Heart right ventricle (tissue), 16 donors: ENCODE results near the gene TMEM170B. TPM values are rescaled to one million over a fixed set of nuclear protein-coding genes. Genes with fewer than 3 reads are reported as not detected.

Experiments
- ATAC-seq, 8 donors: fragments of 200-7000 bp; cut with Tn5 transposase; one replicate each; pipeline ENCODE4 v1.9.1; 2020; ENCODE audit warnings: mild to moderate bottlenecking in 8 of 8, moderate library complexity in 8 of 8, moderate number of reproducible peaks in 1 of 8
- DNase-seq, 2 donors: peaks; one replicate each; pipeline ENCODE4 v3.0.0-alpha.2; 2020
- H3K27ac ChIP-seq, 10 donors: fragments of 200-600 bp; sonication (generic) in 2 of 10; one replicate each; pipeline versions ENCODE4 v1.5.0 to v1.8.0; 2020 to 2022; ENCODE audit warnings: mild to moderate bottlenecking in 3 of 10
- H3K27me3 ChIP-seq, 7 donors: fragments of 200-600 bp; one replicate each; pipeline ENCODE4 v1.8.0; 2021 to 2022; ENCODE audit warnings: mild to moderate bottlenecking in 2 of 7
- H3K36me3 ChIP-seq, 9 donors: fragments of 200-600 bp; sonication (generic) in 1 of 9; one replicate each; pipeline versions ENCODE4 v1.5.0 to v1.8.0; 2020 to 2022; ENCODE audit warnings: mild to moderate bottlenecking in 2 of 9
- H3K4me1 ChIP-seq, 9 donors: fragments of 200-600 bp; sonication (generic) in 1 of 9; one replicate each; pipeline versions ENCODE4 v1.5.0 to v1.8.0; 2020 to 2022; ENCODE audit warnings: mild to moderate bottlenecking in 4 of 9
- H3K4me3 ChIP-seq, 10 donors: fragments of 200-600 bp; sonication (generic) in 2 of 10; one replicate each; pipeline versions ENCODE4 v1.5.0 to v1.8.0; 2020 to 2022; ENCODE audit warnings: mild to moderate bottlenecking in 7 of 10, moderate library complexity in 2 of 10
- H3K9me3 ChIP-seq, 11 donors: fragments of 200-600 bp in 10 of 11; sonication (generic) in 2 of 11; one replicate each; pipeline versions ENCODE4 v1.5.0 to v1.8.0; 2013 to 2022; ENCODE audit warnings: mild to moderate bottlenecking in 2 of 11, control low read depth in 1 of 11, moderate library complexity in 1 of 11
- WGBS, 2 donors: extraction: QIAGEN DNeasy Blood & Tissue Kit; methylation state at CpG; one replicate each; pipeline ENCODE4 v1.1.7; 2013; ENCODE audit warnings: inconsistent platforms in 1 of 2; 5-methylcytosine and 5-hydroxymethylcytosine counted together
- intact Hi-C, 10 donors: fragments of 100-400 bp; cut with DNase I; formaldehyde crosslinking; loops; one replicate each; pipeline versions ENCODE4 v1.11.1 to v1.14.2; 2022
- polyA plus RNA-seq, 2 donors: library from polyadenylated mRNA; stranded (reverse); fragments of 200-250 nt; gene quantifications; one replicate each; pipeline ENCODE4 v1.2.3, GENCODE V29; 2013
- total RNA-seq, 10 donors: library from RNA; stranded (reverse); fragmentation: NEBNext Ultra II Directional in 3 of 10; extraction: Animal tissue kit (Norgen Biotek cat#: 25700) in 3 of 10; gene quantifications; one replicate each; pipeline versions ENCODE4 v1.2.1 to v1.2.4, GENCODE V29; 2021 to 2023
- TF ChIP-seq, protein P1 (sequence below), 9 donors: fragments of 200-600 bp; sonication (generic) in 2 of 9; IDR thresholded peaks; one replicate each; pipeline versions ENCODE4 v1.5.0 to v1.8.0; 2021 to 2022; ENCODE audit warnings: antibody characterized with exemption in 9 of 9, mild to moderate bottlenecking in 5 of 9, moderate library complexity in 1 of 9
- donor health status: Arrhythmogenic right ventricular cardiomyopathy.
- donor health status: ischemic (EF 13 %, LVEDD 7.1; RV severe dilation, severe dysfunction).
- donor health status: healthy with polysubstance abuse.
- donor health status: DM: no; HTN: yes; CAD: no.
- donor health status: DM: no; HTN: no; CAD: no.
- donor health status: ischemic (EF 25% LVEDD 6.9; RV normal size, moderate dysfunction).
- donor health status: ischemic (EF 25% LVEDD 5.7; RV mildly dilated, moderate dysfunction).
- donor health status: healthy.
- donor health status: DM: yes; HTN: yes; CAD: no.
- donor health status: Ischemic cardiomyopathy.
- donor health status: ischemic (EF 35%, LVEDD 5.7; RV mildly dilated, moderate dysfunction).
- donor health status: nonischemic (EF 11% LVEDD 7.7; RV severe dilation, severe dysfunction).
- donor health status: DM: yes; HTN: yes; CAD: no.
- donor health status: PGD.
- donor health status: ischemic (EF 29% LVEDD 5.4; RV normal size, mild dysfunction).
- donor health status: nonischemic (EF 23%, LVEDD 6.1; RV moderate dilation, normal function).

The TMEM170B gene
- total and polyA plus RNA-seq, 12 donors, result 1.3 to 5.3 (median 4.1) TPM

- no peak for DNase-seq
- no peak overlapping the region for H3K27ac ChIP-seq
- peaks cover 0 to 8% (median 0%) of the 10 kb centered on the region in 9 donors for H3K4me1 ChIP-seq
- no peak overlapping the region for H3K4me3 ChIP-seq
- TF ChIP-seq, protein P1, sequence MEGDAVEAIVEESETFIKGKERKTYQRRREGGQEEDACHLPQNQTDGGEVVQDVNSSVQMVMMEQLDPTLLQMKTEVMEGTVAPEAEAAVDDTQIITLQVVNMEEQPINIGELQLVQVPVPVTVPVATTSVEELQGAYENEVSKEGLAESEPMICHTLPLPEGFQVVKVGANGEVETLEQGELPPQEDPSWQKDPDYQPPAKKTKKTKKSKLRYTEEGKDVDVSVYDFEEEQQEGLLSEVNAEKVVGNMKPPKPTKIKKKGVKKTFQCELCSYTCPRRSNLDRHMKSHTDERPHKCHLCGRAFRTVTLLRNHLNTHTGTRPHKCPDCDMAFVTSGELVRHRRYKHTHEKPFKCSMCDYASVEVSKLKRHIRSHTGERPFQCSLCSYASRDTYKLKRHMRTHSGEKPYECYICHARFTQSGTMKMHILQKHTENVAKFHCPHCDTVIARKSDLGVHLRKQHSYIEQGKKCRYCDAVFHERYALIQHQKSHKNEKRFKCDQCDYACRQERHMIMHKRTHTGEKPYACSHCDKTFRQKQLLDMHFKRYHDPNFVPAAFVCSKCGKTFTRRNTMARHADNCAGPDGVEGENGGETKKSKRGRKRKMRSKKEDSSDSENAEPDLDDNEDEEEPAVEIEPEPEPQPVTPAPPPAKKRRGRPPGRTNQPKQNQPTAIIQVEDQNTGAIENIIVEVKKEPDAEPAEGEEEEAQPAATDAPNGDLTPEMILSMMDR (IDR thresholded peaks at IDR 0.05), result no peak
- H3K9me3 ChIP-seq, result no peaks in the 10 kb centered on the region
- H3K27me3 ChIP-seq, result no peaks in the 10 kb centered on the region
- H3K36me3 ChIP-seq, result peaks cover 0 to 22% (median 5%) of the 10 kb centered on the region in 9 donors
- ATAC-seq, result no peak
- 79 to 87% methylated on average over 3 of the region's 3 CpGs for WGBS, 2 donors
- intact Hi-C loops, result no loop called here
These were observed 26.2 kb downstream of the TMEM170B start for GRCh38 chr6:11563793-11564192.

- DNase-seq (no peak), ATAC-seq (no peak)
- WGBS, 2 donors, result 98 to 99% methylated on average over 8 of the region's 8 CpGs
- Histone ChIP-seq H3K4me3 (no peak overlapping the region), H3K36me3 (peaks cover 0 to 22% (median 5%) of the 10 kb centered on the region in 9 donors), H3K27ac (no peak overlapping the region), H3K4me1 (no peaks in the 10 kb centered on the region), H3K9me3 (no peaks in the 10 kb centered on the region), H3K27me3 (no peaks in the 10 kb centered on the region)
- TF ChIP-seq, protein P1 (IDR thresholded peaks at IDR 0.05), result no peak
- intact Hi-C loops, result no loop called here
These were observed 29.1 kb downstream of the TMEM170B start for GRCh38 chr6:11566609-11567008.

DNA sequence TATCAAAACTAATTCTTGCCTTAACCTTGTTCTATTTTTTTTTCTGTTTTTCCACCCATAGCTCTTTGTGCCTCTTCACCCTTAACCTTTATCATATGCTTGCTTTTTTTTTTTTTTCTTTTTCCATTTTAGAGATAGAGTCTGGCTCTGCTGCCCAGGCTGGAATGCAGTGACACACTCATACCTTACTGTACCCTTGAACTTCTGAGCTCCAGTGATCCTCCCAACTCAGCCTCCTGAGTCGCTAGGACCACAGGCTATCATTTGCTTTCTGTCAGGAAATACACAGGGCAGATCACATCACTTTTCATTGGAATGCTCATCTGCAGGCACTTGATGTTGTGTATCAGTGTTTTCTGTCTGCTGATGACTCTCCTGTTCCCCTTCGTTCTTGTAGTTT lies 33.5 kb downstream of the TMEM170B start:
- ATAC-seq (no peak), DNase-seq (no peak)
- peaks cover 0 to 22% (median 5%) of the 10 kb centered on the region in 9 donors for H3K36me3 ChIP-seq
- H3K9me3 ChIP-seq, result no peaks in the 10 kb centered on the region
- H3K4me1 ChIP-seq, result peaks cover 0 to 3% (median 0%) of the 10 kb centered on the region in 9 donors
- intact Hi-C loops, result loop anchor here in 2 of 10 donors (5.0 to 10.0 kb wide), 2 partner anchors 424 to 426 kb away; no protein-coding TSS in a partner anchor
- 91 to 96% methylated on average over 2 of the region's 2 CpGs for WGBS, 2 donors
- no peaks in the 10 kb centered on the region for H3K27me3 ChIP-seq
- H3K4me3 ChIP-seq, result no peak overlapping the region
- H3K27ac ChIP-seq, result no peak overlapping the region
- TF ChIP-seq, protein P1 (IDR thresholded peaks at IDR 0.05), result no peak

DNA sequence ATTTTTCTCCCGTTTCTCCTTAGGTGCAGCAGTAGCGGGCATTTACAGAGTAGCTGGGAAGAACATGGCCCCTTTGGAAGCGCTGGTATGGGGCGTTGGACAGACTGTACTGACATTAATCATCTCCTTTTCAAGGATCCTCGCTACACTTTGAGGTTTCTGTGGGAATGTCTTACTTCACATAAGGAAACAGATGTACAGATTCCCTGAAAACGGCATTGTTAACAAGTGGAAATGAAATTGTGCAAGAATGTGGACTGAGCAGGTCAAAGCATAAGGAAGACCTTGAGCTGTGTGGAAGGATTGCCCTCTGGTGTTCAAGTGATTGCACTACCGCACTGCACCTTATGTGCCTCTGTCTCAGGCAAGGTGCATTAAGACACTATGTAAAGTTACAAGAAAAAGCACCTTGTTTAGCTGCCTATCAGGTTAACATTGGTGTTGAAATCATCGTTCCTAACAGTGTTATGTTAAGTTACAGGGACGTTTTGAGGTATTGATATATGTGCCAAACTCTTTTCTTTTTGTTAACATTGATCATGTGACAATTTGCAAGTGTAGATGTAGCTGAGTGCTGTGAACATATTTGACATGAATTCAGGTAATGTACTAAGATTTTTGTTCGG lies 38.0 kb downstream of the TMEM170B start:
- peaks cover 0 to 6% (median 0%) of the 10 kb centered on the region in 9 donors for H3K4me1 ChIP-seq
- peak overlapping the region in 1 of 10 donors; percentile 13 for H3K4me3 ChIP-seq
- whole genome bisulfite sequencing, 2 donors, result 48 to 52% methylated on average over 10 of the region's 10 CpGs
- intact Hi-C loops, result loop anchor here in 3 of 10 donors (1.0 to 10.0 kb wide), 4 partner anchors 78 to 433 kb away; no protein-coding TSS in a partner anchor
- no peaks in the 10 kb centered on the region for H3K9me3 ChIP-seq
- TF ChIP-seq, protein P1 (IDR thresholded peaks at IDR 0.05), result peak; percentile 66 to 88 (median 81)
- ATAC-seq (peak; percentile 85 to 98 (median 92)), DNase-seq (peak in 1 of 2 donors; percentile 56)
- H3K27me3 ChIP-seq, result no peaks in the 10 kb centered on the region
- H3K36me3 ChIP-seq, result peaks cover 0 to 5% (median 0%) of the 10 kb centered on the region in 9 donors
- H3K27ac ChIP-seq, result peak overlapping the region in 1 of 10 donors; percentile 22
